HG02981 (cell line): ENCODE results near the gene IGDCC3.

ENCODE experiments used
- ATAC-seq: cut with Tn5 transposase; IDR thresholded peaks from one replicate; pipeline ENCODE4 v1.9.1; 2021; ENCODE audit warnings: mild to moderate bottlenecking, moderate library complexity; ENCODE audit not compliant: unreplicated experiment

Gene IGDCC3

GRCh38 chr15:65329984-65330735, 47.6 kb downstream of the IGDCC3 start:
- ATAC-seq: no peak

GRCh38 chr15:65329288-65329983, 48.4 kb downstream of the IGDCC3 start:
- ATAC-seq: no peak

DNA sequence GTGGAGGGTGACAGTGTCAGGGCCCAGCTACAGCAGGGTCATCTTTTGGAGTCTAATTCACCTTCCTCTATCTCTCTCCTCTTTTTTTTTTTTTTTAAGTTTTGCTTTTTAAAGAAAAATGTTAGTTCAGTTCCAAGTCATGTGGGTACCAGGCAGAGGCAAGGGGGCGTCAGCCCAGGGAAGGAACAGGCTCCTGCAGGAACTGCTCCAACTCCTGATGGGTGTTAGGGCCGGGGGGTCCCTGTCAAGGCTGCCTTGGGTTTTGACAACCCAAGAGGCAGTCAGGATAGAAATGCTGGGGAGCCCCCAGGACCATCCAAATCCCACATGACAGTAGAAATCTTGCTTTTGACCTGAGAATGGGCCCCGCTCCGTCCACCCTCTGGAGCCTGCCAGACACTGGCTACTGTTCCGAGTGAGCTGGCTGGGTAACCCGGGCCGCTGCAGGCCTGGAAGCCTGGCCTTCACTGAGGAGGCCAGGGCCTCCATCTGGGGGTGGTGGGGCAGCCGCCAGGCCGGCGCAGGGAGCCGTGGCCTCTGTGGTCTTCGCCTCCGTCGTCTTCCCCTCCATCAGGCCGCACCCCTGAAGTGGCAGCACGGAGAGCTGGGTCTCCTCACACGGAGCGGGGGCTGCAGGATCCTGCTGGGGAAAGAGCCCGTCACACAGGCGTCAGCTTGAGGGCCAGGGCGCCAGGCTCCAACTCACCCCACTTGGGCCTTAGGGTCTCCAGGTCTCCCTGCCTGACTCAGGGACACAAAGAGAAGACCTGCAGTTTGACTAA, 49.1 kb downstream of the IGDCC3 start:
- no peak for ATAC-seq

DNA sequence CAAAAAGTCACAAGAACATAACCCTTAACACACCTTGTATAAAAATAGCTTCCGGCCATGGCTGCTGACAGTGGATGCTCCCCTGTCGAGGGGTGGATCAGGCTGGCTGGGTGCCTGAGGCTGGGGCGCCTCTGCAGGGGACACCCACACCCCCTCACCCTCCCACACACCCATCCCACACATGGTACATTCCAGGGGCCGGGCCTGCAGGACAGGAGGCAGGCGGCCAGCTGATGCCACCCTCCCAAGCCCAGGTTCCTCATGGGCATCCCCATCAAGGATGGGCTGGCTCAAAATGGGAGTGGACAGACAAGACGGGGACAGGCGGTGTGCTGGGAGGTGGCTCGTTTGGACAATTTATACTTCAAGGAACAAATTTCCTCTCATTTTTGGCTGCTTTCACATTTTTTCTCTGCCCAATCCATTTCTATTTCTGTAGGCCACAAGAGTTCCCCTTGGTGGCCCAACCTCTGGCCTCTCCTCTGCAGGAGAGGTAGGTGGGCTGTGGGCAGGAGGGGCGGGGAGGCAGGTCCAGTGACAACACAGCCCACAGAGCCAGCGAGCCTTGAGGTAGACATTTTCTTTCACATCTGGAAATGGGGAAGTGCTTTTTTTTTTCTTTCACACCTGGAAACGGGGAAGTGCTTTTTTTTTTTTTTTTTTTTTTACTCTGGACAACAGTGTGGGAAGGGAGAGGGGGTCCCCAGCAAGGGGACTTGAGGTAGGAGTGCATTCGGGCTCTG, 50.0 kb downstream of the IGDCC3 start:
- no peak for ATAC-seq

DNA sequence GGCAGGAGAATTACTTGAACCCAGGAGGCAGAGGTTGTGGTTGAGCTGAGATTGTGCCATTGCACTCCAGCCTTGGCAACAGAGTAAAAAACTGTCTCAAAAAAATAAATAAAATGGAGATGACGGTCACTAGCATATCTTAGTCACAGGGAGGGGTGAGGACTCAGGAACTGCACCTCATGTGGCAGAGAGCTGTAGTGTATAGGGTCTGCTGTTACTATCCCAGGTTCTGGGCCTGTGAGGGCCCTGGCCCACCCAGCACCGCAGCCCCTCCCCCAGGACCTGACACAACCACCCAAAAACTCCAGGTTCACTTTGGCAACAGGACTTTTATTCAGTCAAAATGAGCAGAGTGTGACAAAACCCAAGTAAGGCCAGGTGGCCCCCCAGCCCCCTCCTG, 51.0 kb downstream of the IGDCC3 start:
- no peak for ATAC-seq

DNA sequence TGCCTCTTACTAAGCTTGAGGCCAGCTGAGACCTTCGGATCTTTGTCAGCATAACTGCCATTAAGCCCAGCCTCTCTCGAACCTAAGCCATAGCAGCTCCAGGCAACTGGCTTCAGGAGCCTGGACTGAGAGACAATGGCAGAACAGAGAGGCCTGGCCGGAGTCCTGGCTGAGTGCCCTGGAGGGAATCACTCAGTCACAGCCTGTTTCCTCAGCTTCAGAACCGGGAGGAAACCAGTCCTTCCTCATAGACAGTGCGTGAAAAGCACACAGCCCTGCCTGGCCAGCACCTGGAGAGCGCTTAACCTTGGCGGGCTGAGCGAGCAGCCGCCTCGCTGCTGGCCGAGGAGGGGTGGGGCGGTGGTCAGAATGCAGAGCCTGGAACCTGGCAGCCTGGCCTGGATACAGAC, 51.7 kb downstream of the IGDCC3 start:
- ATAC-seq: no peak

DNA sequence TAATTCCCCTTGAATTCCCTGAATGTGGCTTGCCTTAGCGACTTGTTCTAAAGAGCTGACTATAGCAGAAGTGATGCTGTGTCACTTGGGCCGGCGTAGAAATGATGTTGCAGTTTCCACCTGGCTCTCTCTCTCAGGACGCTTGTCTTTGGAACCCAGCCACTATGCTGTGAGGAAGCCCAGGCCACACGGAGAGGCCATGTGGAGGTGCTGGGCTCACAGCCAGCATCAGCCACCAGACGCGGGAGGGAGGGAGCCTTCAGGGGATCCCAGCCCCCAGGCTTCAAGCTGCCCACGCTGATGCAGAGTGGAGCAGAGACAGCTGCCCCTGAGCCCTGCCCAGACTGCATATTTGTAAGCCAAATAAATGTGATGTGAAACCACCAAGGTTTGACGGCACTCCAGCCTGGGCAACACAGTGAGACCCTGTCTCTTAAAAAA, 54.7 kb downstream of the IGDCC3 start:
- no peak for ATAC-seq

DNA sequence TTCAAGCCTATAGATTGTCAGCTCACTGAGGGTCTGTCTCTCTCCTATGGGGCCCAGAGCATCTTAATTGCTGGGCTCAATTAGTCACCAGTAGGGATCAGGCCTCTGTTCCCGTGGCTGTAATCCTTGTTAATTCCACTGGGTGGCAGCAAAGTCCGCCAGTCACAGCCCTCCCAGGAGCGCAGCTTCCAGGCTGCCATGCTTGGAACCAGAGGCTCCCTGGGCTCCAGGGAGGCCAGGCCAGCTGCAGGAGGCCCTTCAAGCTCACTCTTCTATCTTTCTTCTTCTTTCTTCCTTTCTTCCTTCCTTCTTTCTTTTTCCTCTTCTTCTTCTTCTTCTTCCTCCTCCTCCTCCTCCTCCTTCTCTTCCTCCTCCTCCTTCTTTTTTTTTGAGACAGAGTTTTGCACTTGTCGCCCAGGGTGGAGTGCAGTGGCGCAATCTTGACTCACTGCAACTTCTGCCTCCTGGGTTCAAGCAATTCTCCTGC, 58.9 kb downstream of the IGDCC3 start:
- ATAC-seq: peak; percentile 67

DNA sequence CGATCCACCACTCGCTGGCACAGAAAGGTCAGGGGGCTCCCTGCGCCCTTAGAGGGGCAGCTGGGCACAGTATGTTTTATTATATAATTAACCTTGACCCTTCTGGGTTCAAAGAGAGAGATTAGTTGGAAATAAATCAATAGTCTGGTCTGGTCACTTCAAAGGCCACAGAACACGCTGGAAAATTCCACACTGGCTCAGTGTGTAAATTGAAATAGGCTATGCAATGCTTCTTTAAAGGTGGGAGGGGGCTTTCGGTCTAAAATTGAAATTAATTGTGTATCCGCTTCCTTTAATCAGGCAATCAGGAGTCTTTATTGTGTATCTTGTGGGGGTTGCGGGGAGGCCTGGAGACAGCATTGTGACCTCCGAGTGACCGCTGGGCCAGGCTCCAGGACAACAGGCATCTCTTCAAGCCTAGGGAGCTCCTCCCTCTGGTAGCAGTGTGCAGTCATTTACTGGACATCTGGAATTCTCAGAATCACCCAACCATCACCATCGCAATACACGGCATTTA, 65.3 kb downstream of the IGDCC3 start:
- ATAC-seq: no peak

DNA sequence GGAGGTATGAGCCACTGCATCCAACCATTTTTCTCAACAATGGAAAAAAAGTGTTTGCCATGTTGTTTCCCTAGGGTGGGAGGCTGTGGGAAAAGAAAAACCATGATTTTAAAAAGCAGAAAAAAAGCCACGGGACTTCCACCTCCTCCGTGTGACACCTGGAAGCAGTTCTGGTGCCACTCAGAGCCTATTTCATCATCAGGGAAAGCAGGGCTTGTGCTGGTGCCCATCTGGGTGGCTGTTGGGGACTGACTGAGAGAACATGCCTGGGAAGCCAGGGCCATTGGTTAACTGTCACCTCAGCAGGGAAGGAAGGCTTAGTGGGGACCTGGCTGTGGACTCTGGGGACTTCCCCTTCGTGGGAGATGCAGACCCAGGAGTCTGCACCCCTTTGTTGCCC, 66.0 kb downstream of the IGDCC3 start:
- no peak for ATAC-seq

DNA sequence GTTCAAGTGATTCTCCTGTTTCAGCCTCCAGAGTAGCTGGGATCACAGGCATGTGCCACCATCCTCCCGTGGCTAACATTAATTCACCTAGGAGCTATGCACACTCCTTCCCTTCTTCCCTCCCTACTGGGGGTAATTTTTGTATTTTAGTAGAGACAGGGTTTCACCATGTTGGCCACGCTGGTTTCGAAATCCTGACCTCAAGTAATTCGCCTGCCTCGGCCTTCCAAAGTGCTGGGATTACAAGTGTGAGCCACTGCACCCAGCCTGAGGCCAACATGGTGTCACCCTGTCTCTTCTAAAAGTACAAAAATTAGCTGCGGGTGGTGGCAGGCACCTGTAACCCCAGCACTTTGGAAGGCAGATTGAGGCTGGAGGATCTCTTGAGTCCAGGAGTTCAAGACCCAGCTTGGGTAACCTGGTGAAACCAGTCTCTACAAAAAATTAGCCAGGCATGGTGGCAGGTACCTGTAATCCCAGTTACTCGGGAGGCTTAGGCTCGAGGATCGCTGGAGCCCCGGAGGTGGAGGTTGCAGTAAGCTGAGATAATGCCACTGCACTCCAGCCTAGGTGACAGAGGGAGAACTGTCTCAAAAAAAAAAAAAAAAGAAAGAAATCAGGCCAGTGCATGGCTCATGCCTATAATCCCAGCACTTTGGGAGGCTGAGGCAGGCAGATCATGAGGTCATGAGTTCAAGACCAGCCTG, 67.2 kb downstream of the IGDCC3 start:
- ATAC-seq: no peak

DNA sequence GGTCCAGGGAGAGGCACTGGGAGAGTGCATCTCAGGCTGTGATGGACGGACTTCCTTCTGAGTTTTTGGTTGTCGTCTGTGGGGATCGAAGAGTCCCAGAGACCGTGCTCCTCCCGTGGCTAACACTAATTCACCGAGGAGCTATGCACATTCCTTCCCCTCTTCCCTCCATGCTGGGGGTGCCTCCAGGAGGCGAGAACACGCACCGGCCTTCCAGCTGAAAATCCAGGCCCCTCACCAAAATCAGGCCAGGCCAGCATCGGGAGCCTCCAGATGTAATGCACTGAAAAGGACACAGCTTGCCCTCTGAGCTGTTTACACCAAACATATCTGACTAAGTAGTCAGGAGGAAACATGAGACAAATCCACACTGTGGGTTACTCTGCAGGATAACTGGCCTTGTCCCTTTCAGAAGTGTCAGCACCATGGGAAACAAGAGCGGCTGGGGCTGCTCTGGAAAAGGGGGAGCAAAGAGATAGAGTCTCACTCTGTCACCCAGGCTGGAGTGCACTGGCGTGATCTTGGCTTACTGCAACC, 67.9 kb downstream of the IGDCC3 start:
- no peak for ATAC-seq

GRCh38 chr15:65307978-65308377, 69.8 kb downstream of the IGDCC3 start:
- ATAC-seq: no peak

GRCh38 chr15:65306551-65306950, 71.3 kb downstream of the IGDCC3 start:
- ATAC-seq: no peak

DNA sequence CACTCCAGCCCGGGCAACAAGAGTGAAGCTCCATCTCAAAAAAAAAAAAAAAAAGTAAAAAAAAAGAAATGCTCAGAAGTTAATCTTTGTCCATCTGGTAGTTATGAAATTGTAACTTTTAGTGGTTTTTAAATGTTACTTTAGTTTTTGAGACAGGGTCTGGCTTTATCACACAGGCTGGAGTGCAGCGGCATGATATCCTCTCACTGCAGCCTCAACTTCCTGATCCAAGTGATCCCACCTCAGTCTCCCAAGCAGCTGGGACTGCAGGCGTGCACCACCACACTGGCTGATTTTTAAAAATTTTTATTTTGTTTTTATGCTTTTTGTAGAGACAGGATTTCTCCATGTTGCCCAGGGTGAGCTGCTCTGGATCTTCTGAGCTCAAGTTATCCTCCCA, 72.0 kb downstream of the IGDCC3 start:
- ATAC-seq: no peak

GRCh38 chr15:65305150-65305758, 72.5 kb downstream of the IGDCC3 start:
- ATAC-seq: no peak

GRCh38 chr15:65304381-65305149, 73.2 kb downstream of the IGDCC3 start, which contains the start of gene RNU5B-1:
Gene RNU5B-1, plus strand, starts transcription at chr15:65304677.
- peak; percentile 61 for ATAC-seq

DNA sequence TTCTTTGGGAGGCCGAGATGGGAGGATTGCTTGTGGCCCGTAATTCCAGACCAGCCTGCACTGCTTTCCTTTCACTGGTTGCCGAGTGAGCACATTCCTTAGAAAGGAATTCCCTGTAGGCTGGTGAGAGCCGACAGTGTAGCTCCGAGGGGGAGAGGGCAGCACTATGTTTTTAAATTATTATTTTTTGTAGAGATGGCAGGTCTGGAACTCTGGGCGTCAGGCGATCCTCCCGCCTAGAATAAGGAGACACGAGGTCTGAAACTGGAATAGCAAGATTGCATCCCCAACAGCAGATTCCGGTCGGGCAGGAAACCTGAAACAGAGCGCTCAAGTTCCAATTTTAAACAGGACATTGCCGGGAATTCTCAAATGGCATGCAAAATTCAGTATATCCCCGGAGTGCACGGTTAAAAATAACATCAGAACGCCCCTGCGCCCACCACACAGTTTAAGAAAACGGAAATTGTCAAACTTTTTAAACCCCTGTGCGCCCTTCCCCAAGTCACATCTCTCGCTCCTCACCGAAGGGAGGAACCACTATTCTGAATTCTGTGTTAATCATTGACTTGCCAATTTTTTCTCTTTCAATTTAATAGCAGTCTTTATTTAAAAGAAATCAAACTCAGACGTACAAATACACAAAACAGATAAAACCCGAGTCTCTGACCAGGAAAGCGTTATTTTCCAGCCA, 74.0 kb downstream of the IGDCC3 start:
- ATAC-seq: no peak
